ENCODE measurements around the gene REV3L. TPM values are rescaled to one million over a fixed set of nuclear protein-coding genes. Genes with fewer than 3 reads are reported as not detected.
A peak's percentile ranks its signal among the peaks of the same experiment; 100 is the strongest.

REV3L gene
- total and polyA plus RNA-seq, 2 of the 13 experiments (the other 11 are each of a cell fraction or from before 2014, with no cell fraction given) = 12.8 to 31.3 TPM

GRCh38 chr6:111482959-111483735, at the start of gene REV3L (continued):
- TF ChIP-seq, protein P1, sequence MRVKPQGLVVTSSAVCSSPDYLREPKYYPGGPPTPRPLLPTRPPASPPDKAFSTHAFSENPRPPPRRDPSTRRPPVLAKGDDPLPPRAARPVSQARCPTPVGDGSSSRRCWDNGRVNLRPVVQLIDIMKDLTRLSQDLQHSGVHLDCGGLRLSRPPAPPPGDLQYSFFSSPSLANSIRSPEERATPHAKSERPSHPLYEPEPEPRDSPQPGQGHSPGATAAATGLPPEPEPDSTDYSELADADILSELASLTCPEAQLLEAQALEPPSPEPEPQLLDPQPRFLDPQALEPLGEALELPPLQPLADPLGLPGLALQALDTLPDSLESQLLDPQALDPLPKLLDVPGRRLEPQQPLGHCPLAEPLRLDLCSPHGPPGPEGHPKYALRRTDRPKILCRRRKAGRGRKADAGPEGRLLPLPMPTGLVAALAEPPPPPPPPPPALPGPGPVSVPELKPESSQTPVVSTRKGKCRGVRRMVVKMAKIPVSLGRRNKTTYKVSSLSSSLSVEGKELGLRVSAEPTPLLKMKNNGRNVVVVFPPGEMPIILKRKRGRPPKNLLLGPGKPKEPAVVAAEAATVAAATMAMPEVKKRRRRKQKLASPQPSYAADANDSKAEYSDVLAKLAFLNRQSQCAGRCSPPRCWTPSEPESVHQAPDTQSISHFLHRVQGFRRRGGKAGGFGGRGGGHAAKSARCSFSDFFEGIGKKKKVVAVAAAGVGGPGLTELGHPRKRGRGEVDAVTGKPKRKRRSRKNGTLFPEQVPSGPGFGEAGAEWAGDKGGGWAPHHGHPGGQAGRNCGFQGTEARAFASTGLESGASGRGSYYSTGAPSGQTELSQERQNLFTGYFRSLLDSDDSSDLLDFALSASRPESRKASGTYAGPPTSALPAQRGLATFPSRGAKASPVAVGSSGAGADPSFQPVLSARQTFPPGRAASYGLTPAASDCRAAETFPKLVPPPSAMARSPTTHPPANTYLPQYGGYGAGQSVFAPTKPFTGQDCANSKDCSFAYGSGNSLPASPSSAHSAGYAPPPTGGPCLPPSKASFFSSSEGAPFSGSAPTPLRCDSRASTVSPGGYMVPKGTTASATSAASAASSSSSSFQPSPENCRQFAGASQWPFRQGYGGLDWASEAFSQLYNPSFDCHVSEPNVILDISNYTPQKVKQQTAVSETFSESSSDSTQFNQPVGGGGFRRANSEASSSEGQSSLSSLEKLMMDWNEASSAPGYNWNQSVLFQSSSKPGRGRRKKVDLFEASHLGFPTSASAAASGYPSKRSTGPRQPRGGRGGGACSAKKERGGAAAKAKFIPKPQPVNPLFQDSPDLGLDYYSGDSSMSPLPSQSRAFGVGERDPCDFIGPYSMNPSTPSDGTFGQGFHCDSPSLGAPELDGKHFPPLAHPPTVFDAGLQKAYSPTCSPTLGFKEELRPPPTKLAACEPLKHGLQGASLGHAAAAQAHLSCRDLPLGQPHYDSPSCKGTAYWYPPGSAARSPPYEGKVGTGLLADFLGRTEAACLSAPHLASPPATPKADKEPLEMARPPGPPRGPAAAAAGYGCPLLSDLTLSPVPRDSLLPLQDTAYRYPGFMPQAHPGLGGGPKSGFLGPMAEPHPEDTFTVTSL (CRISPR knock-in tag; IDR thresholded peaks at IDR 0.05; ENCODE audit: borderline replicate concordance) = 0 out of 2 replicates have a peak, but pooled peaks have one; percentile 35
- TF ChIP-seq HMGXB3 (CRISPR knock-in tag; IDR thresholded peaks at IDR 0.05; ENCODE audit: borderline replicate concordance) = no peak; the same call in 1 of the 2 replicates
- TF ChIP-seq TMF1 (CRISPR knock-in tag; IDR thresholded peaks at IDR 0.05; ENCODE audit: low read depth) = no peak; the same call in 1 of the 2 replicates
- TF ChIP-seq, protein P2, sequence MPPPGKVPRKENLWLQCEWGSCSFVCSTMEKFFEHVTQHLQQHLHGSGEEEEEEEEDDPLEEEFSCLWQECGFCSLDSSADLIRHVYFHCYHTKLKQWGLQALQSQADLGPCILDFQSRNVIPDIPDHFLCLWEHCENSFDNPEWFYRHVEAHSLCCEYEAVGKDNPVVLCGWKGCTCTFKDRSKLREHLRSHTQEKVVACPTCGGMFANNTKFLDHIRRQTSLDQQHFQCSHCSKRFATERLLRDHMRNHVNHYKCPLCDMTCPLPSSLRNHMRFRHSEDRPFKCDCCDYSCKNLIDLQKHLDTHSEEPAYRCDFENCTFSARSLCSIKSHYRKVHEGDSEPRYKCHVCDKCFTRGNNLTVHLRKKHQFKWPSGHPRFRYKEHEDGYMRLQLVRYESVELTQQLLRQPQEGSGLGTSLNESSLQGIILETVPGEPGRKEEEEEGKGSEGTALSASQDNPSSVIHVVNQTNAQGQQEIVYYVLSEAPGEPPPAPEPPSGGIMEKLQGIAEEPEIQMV (CRISPR knock-in tag; IDR thresholded peaks at IDR 0.05; ENCODE audit: low read depth) = peak; percentile 22
- peak; percentile 71 for TF ChIP-seq ZNF781 (CRISPR knock-in tag; IDR thresholded peaks at IDR 0.05; ENCODE audit: borderline replicate concordance, not compliant biosample characterization)
- peak; percentile 81 for TF ChIP-seq HBP1 (CRISPR knock-in tag; IDR thresholded peaks at IDR 0.05; ENCODE audit: low read depth)
- TF ChIP-seq, protein P3, sequence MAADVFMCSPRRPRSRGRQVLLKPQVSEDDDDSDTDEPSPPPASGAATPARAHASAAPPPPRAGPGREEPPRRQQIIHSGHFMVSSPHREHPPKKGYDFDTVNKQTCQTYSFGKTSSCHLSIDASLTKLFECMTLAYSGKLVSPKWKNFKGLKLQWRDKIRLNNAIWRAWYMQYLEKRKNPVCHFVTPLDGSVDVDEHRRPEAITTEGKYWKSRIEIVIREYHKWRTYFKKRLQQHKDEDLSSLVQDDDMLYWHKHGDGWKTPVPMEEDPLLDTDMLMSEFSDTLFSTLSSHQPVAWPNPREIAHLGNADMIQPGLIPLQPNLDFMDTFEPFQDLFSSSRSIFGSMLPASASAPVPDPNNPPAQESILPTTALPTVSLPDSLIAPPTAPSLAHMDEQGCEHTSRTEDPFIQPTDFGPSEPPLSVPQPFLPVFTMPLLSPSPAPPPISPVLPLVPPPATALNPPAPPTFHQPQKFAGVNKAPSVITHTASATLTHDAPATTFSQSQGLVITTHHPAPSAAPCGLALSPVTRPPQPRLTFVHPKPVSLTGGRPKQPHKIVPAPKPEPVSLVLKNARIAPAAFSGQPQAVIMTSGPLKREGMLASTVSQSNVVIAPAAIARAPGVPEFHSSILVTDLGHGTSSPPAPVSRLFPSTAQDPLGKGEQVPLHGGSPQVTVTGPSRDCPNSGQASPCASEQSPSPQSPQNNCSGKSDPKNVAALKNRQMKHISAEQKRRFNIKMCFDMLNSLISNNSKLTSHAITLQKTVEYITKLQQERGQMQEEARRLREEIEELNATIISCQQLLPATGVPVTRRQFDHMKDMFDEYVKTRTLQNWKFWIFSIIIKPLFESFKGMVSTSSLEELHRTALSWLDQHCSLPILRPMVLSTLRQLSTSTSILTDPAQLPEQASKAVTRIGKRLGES (CRISPR knock-in tag; IDR thresholded peaks at IDR 0.05; ENCODE audit: borderline replicate concordance) = no peak; the same call in 1 of the 2 replicates

Measured in HepG2 (cell line).